Epithelial cell of esophagus (primary cell): Measurements from ENCODE around the gene ALKBH5.
A peak's percentile ranks its signal among the peaks of the same experiment; 100 is the strongest.

Source experiments
- DNase-seq: peaks from one replicate; pipeline ENCODE4 v3.0.0; 2010; ENCODE audit warnings: low read depth
- H3K4me3 ChIP-seq: 2 replicates; pipeline ENCODE4 v1.5.1; 2011; ENCODE audit warnings: mild to moderate bottlenecking, low read length, control low read depth
- CTCF ChIP-seq: IDR thresholded peaks from 2 replicates; pipeline ENCODE4 v1.5.1; 2011; ENCODE audit warnings: low read depth, mild to moderate bottlenecking, low read length, control low read depth, inconsistent platforms; ENCODE audit not compliant: insufficient read depth; ENCODE audit errors: missing control alignments

ALKBH5 gene

GRCh38 chr17:18231164-18231563 lies 47.5 kb downstream of the ALKBH5 start:
- no peak overlapping the region for H3K4me3 ChIP-seq
- no peak for TF ChIP-seq CTCF
- no peak for DNase-seq

DNA sequence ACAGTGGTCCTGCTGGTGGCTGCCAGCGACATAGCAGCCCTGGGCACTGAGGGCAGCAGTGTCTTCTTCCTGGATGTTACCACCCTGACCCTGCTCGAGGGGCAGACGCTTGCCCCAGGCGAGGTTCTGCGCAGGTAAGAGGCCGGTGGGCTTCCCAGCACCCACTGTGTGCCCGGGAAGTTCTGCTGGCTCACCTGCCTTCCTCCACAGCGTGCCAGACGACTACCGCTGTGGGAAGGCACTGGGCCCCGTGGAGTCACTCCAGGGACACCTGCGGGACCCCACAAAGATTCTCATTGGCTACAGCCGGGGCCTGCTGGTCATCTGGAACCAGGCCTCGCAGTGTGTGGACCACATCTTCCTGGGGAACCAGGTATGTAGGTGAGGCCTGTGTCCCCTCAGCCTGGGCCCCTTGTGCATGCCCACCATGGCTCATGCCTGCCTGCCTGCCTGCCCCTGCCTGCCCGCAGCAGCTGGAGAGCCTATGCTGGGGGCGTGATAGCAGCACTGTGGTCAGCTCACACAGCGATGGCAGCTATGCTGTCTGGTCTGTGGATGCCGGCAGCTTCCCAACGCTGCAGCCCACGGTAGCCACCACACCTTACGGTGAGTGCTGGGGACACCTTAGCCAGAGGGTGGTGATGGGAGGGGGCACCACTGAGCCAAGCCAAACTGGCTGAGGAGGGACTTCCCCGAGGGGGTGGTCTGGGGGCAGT lies 50.3 kb downstream of the ALKBH5 start:
- DNase-seq = no peak
- H3K4me3 ChIP-seq = no peak overlapping the region
- TF ChIP-seq CTCF = no peak

DNA sequence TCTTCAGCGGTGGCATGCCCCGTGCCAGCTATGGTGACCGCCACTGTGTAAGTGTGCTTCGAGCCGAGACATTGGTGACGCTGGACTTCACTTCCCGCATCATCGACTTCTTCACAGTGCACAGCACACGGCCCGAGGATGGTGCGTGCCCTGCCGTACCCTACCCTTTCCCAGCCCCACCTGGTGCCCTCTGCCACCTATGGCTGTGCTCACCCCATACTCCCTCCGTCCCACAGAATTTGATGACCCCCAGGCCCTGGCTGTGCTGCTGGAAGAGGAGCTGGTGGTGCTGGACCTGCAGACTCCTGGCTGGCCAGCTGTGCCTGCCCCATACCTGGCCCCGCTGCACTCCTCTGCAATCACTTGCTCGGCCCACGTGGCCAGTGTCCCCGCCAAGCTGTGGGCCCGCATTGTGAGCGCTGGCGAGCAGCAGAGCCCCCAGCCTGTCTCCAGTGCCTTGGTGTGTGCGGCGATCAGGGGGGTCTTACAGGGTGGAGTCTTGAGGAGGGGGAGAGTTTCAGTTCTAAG lies 51.3 kb downstream of the ALKBH5 start:
- TF ChIP-seq CTCF = no peak
- H3K4me3 ChIP-seq = no peak overlapping the region
- DNase-seq = no peak

DNA sequence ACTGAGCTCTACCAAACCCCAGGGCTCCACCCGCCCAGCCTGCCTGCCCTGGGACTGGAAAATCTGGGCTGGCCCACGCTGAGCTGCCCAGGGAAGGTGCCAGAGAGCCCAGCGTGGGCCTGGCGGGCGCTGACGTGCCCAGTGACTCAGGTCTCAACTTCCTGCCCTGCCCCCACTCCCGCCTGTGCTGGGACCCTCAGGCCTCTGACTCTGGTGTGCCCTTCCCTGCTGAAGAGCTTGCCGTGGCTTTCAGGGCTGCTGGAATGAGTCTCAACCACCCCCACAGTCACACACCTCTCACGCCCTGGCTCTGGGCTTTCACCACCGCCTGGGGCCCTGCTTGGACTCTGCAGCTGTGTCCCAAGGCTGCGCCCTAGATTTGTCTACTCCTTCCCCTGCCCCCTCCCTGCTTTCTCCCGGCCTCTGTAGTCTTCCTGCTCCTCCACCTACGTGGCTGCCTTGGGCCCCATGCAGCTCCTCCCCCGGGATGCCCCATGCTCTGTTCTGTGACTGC lies 52.2 kb downstream of the ALKBH5 start:
- H3K4me3 ChIP-seq = no peak overlapping the region
- peak; percentile 90 for DNase-seq
- TF ChIP-seq CTCF = no peak

GRCh38 chr17:18236494-18236893 lies 52.9 kb downstream of the ALKBH5 start:
- no peak for DNase-seq
- no peak overlapping the region for H3K4me3 ChIP-seq
- no peak for TF ChIP-seq CTCF

DNA sequence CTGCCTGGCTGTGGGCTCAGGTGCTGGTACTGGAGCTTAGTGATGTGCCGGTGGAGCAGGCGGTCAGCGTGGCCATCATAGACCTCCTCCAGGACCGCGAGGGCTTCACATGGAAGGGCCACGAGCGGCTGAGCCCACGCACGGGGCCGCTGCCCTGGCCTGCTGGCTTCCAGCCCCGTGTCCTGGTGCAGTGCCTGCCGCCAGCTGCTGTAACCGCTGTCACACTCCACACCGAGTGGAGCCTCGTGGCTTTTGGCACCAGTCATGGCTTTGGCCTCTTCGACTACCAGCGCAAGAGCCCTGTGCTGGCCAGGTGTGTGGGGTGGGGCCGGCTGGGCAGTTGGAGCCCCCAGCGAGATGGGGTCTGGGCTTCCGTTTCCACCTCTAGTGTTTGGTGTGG lies 53.8 kb downstream of the ALKBH5 start:
- no peak for TF ChIP-seq CTCF
- no peak overlapping the region for H3K4me3 ChIP-seq
- DNase-seq = no peak

GRCh38 chr17:18238299-18238698 lies 54.7 kb downstream of the ALKBH5 start:
- H3K4me3 ChIP-seq = no peak overlapping the region
- DNase-seq = no peak
- TF ChIP-seq CTCF = no peak
